SU-DHL-6 (cell line): ENCODE results near the gene ATP4B.

Experiments
- H2AFZ ChIP-seq: fragments of 200-600 bp; sonication (generic); 2 replicates; pipeline ENCODE4 v1.6.1; 2014; ENCODE audit warnings: low read depth, mild to moderate bottlenecking, moderate library complexity, mixed read lengths, antibody characterized with exemption, low read length; ENCODE audit not compliant: severe bottlenecking
- H3F3A ChIP-seq: fragments of 200-600 bp; shearing (Covaris generic); 2 replicates; pipeline ENCODE4 v1.6.0; 2016; ENCODE audit warnings: antibody characterized with exemption, mild to moderate bottlenecking; ENCODE audit not compliant: insufficient read depth
- H3K27ac ChIP-seq: fragments of 200-600 bp; sonication (generic); 2 replicates; pipeline ENCODE4 v1.5.1; 2016; ENCODE audit warnings: low read depth, mild to moderate bottlenecking, low read length, moderate library complexity, mixed read lengths
- H3K27me3 ChIP-seq: fragments of 200-600 bp; sonication (generic), shearing (Covaris generic); 2 replicates; pipeline ENCODE4 v1.6.0; 2014; ENCODE audit warnings: mild to moderate bottlenecking, low read length
- H3K36me3 ChIP-seq: fragments of 200-600 bp; sonication (generic); 2 replicates; pipeline ENCODE4 v1.6.1; 2014; ENCODE audit warnings: mild to moderate bottlenecking, low read length, mixed read lengths
- H3K4me2 ChIP-seq: fragments of 300-600, 200-600 bp; shearing (Covaris generic), sonication (generic); 2 replicates; pipeline ENCODE4 v1.6.0; 2014; ENCODE audit warnings: low read length, low read depth, mild to moderate bottlenecking; ENCODE audit not compliant: poor library complexity, severe bottlenecking
- H3K4me3 ChIP-seq: fragments of 200-600 bp; sonication (generic); 2 replicates; pipeline ENCODE4 v1.5.1; 2014; ENCODE audit warnings: antibody characterized with exemption, low read length, mild to moderate bottlenecking, mixed read lengths; ENCODE audit not compliant: insufficient read depth, poor library complexity, severe bottlenecking
- H3K79me2 ChIP-seq: fragments of 200-600 bp; sonication (generic); 2 replicates; pipeline ENCODE4 v1.6.1; 2014; ENCODE audit warnings: mild to moderate bottlenecking, low read length, moderate library complexity; ENCODE audit not compliant: insufficient read depth
- H3K9ac ChIP-seq: fragments of 200-600 bp; sonication (generic); 2 replicates; pipeline ENCODE4 v1.7.0; 2014; ENCODE audit warnings: mild to moderate bottlenecking, low read length
- H3K9me2 ChIP-seq: fragments of 200-600 bp; sonication (generic); replicated peaks from 2 replicates; pipeline ENCODE4 v1.6.1; 2014; ENCODE audit warnings: low read length; ENCODE audit not compliant: insufficient read depth
- H3K9me3 ChIP-seq: fragments of 200-600 bp; sonication (generic); 2 replicates; pipeline ENCODE4 v1.6.1; 2014; ENCODE audit warnings: low read length, mixed read lengths; ENCODE audit not compliant: insufficient read depth
- H4K20me1 ChIP-seq: fragments of 200-600 bp; sonication (generic); 2 replicates; pipeline ENCODE4 v1.6.1; 2014; ENCODE audit warnings: low read depth, mild to moderate bottlenecking, antibody characterized with exemption, low read length, moderate library complexity, mixed read lengths
- EZH2phosphoT487 ChIP-seq: fragments of 200-600 bp; sonication (generic), shearing (Covaris generic); conservative IDR thresholded peaks from 2 replicates; pipeline ENCODE4 v1.6.1; 2018; ENCODE audit warnings: mild to moderate bottlenecking, antibody characterized with exemption, low read length, moderate library complexity, mixed read lengths
- TF ChIP-seq, protein P1 (sequence below): fragments of 200-600 bp; sonication (generic); IDR thresholded peaks from one replicate; pipeline ENCODE4 v1.5.1; 2017; ENCODE audit warnings: antibody characterized with exemption, mild to moderate bottlenecking, low read length, moderate library complexity; ENCODE audit not compliant: insufficient read depth, poor library complexity, severe bottlenecking

ATP4B gene

DNA sequence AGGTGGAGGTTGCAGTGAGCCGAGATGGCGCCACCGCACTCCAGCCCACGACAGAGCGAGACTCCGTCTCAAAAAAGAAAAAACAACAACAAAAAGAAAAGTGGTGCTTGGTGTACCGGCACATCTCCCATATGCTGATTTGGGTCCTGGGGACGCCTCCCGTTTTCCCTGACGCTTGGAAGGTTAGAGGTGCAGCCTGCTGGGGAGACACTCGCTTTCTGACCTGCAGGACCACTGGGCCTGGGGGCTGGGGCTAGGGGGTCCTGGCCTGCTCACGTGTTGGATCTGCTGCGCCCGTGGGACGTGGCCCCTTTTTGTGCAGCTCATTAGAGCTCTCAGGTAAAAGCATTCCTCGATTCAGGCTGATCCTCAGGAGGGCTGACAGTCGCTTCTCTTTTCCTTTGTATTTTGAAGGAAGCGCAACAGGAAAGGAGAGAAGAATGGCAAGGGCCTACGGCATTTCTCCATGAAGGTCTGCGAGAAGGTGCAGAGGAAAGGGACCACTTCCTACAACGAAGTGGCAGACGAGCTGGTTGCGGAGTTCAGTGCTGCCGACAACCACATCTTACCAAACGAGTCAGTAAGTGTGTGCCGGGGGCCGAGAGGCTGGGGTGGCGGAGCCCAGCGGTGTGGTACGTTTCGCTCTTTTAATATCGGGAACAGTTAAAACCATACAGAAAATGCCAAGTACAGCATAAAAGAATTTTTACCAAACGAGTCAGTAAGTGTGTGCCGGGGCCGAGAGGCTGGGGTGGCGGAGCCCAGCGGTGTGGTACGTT lies 25.1 kb downstream of the ATP4B start:
- H3K9me2 ChIP-seq: no peaks in the 10 kb centered on the region
- no peaks in the 10 kb centered on the region; the same call in 1 of the 2 replicates for H4K20me1 ChIP-seq
- H2AFZ ChIP-seq: no peak overlapping the region
- no peak overlapping the region for H3K9ac ChIP-seq
- H3K4me3 ChIP-seq: no peak overlapping the region
- no peak overlapping the region for H3K4me2 ChIP-seq
- H3K36me3 ChIP-seq: peaks cover 5% of the 10 kb centered on the region; the same call in 1 of the 2 replicates
- peaks cover 37% of the 10 kb centered on the region for H3K79me2 ChIP-seq
- no peaks in the 10 kb centered on the region for H3K27me3 ChIP-seq
- no peaks in the 10 kb centered on the region for H3K9me3 ChIP-seq
- TF ChIP-seq EZH2phosphoT487: no peak
- TF ChIP-seq, protein P1, sequence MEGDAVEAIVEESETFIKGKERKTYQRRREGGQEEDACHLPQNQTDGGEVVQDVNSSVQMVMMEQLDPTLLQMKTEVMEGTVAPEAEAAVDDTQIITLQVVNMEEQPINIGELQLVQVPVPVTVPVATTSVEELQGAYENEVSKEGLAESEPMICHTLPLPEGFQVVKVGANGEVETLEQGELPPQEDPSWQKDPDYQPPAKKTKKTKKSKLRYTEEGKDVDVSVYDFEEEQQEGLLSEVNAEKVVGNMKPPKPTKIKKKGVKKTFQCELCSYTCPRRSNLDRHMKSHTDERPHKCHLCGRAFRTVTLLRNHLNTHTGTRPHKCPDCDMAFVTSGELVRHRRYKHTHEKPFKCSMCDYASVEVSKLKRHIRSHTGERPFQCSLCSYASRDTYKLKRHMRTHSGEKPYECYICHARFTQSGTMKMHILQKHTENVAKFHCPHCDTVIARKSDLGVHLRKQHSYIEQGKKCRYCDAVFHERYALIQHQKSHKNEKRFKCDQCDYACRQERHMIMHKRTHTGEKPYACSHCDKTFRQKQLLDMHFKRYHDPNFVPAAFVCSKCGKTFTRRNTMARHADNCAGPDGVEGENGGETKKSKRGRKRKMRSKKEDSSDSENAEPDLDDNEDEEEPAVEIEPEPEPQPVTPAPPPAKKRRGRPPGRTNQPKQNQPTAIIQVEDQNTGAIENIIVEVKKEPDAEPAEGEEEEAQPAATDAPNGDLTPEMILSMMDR: no peak
- H3K27ac ChIP-seq: no peak overlapping the region
- no peaks in the 10 kb centered on the region for H3F3A ChIP-seq

DNA sequence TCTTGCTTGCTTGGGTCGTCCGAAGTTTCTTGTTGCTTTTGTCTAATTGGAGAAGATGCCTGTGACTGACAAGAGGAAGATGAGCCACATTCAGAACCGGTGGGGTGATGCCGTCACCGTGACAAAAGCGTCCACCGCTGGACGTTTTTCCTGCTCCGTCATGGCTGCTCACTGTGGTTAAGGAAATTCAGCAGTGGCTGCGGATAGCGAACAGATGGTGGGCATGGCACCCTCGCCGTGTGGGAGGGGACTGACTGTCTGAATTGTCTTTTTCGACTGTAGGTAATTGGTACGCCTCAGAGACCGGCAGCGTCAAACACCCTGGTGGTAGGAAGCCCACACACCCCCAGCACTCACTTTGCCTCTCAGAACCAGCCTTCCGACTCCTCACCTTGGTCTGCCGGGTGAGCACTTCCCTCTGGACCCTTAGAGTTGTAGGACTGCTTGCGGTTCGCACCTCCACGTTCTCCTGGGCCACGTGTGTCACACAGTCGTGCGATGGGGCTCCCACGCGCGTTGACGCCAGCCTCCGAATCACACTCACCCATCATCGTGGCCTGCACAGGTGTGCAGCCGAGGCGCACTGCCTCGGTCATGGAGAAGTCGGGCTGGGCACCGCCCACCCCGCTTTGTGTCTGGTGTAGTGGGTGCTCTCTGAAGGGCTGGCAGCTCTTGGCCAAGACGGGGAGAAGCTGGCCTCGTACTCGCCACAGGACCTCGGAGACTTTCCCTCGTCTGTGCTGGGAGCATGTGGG lies 26.5 kb downstream of the ATP4B start:
- H4K20me1 ChIP-seq: peaks cover 4% of the 10 kb centered on the region
- no peaks in the 10 kb centered on the region for H3F3A ChIP-seq
- peaks cover 50% of the 10 kb centered on the region for H3K79me2 ChIP-seq
- no peak for TF ChIP-seq EZH2phosphoT487
- TF ChIP-seq, protein P1: no peak
- no peak overlapping the region for H2AFZ ChIP-seq
- no peak overlapping the region for H3K9ac ChIP-seq
- H3K36me3 ChIP-seq: peaks cover 8% of the 10 kb centered on the region; the same call in 1 of the 2 replicates
- no peak overlapping the region for H3K4me2 ChIP-seq
- no peak overlapping the region for H3K4me3 ChIP-seq
- H3K9me3 ChIP-seq: no peaks in the 10 kb centered on the region
- H3K9me2 ChIP-seq: no peaks in the 10 kb centered on the region
- no peaks in the 10 kb centered on the region for H3K27me3 ChIP-seq
- no peak overlapping the region for H3K27ac ChIP-seq

DNA sequence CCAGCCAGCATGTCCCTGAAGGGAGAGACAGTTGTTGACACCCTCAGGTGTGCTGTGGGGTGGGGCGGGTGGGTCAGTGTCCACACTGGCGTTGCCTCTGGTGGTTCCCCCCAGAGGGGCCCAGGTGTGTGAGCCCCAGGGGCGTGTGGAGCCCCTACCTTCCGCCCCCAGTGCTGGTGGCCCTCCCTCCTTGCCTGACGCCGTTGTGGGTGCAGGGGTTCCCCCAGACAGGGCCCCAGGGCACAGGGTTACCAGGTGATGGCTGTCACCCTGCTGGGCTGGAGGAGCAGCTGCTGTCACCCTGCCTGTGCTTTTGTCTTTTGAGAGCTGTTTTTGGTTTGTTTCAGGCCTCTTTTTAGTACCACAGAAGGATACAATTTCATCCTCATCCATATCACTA lies 27.2 kb downstream of the ATP4B start:
- H3K9me2 ChIP-seq: no peaks in the 10 kb centered on the region
- no peak overlapping the region for H3K27ac ChIP-seq
- no peak overlapping the region for H3K4me3 ChIP-seq
- no peak overlapping the region for H3K4me2 ChIP-seq
- peaks cover 58% of the 10 kb centered on the region for H3K79me2 ChIP-seq
- peaks cover 6% of the 10 kb centered on the region; the same call in 1 of the 2 replicates for H3K36me3 ChIP-seq
- no peaks in the 10 kb centered on the region for H3K27me3 ChIP-seq
- H2AFZ ChIP-seq: no peak overlapping the region
- no peak overlapping the region for H3K9ac ChIP-seq
- H3F3A ChIP-seq: no peaks in the 10 kb centered on the region
- peaks cover 8% of the 10 kb centered on the region for H4K20me1 ChIP-seq
- TF ChIP-seq, protein P1: no peak
- no peak for TF ChIP-seq EZH2phosphoT487
- no peaks in the 10 kb centered on the region for H3K9me3 ChIP-seq
